ENCODE data around the gene SELENOH. TPM values are rescaled to one million over a fixed set of nuclear protein-coding genes. Genes with fewer than 3 reads are reported as not detected.

Gene SELENOH
- total and polyA plus RNA-seq, 2 of the 8 experiments (the other 6 are each of a cell fraction or from before 2014, with no cell fraction given) = 243 to 264 TPM

DNA sequence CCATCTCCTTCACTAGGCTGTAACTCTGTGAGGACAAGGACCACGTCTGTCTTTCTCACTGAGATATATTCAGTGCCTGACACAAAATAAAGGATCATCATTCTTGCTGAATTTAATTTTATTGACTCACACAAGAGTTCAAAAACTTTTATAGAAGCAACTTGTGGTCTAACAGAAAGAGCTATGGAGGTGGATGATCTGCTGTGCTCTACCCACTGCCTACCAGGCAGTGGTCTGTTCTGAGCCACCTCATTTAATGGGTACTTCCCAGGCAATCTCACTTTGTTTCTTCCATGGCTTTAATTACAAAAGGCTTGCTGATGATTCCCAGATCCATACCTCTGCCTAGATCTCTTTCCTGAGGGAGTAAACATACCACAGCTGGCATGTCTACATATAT is 5.6 kb downstream of the SELENOH start (continued):
- TF ChIP-seq, protein P1, sequence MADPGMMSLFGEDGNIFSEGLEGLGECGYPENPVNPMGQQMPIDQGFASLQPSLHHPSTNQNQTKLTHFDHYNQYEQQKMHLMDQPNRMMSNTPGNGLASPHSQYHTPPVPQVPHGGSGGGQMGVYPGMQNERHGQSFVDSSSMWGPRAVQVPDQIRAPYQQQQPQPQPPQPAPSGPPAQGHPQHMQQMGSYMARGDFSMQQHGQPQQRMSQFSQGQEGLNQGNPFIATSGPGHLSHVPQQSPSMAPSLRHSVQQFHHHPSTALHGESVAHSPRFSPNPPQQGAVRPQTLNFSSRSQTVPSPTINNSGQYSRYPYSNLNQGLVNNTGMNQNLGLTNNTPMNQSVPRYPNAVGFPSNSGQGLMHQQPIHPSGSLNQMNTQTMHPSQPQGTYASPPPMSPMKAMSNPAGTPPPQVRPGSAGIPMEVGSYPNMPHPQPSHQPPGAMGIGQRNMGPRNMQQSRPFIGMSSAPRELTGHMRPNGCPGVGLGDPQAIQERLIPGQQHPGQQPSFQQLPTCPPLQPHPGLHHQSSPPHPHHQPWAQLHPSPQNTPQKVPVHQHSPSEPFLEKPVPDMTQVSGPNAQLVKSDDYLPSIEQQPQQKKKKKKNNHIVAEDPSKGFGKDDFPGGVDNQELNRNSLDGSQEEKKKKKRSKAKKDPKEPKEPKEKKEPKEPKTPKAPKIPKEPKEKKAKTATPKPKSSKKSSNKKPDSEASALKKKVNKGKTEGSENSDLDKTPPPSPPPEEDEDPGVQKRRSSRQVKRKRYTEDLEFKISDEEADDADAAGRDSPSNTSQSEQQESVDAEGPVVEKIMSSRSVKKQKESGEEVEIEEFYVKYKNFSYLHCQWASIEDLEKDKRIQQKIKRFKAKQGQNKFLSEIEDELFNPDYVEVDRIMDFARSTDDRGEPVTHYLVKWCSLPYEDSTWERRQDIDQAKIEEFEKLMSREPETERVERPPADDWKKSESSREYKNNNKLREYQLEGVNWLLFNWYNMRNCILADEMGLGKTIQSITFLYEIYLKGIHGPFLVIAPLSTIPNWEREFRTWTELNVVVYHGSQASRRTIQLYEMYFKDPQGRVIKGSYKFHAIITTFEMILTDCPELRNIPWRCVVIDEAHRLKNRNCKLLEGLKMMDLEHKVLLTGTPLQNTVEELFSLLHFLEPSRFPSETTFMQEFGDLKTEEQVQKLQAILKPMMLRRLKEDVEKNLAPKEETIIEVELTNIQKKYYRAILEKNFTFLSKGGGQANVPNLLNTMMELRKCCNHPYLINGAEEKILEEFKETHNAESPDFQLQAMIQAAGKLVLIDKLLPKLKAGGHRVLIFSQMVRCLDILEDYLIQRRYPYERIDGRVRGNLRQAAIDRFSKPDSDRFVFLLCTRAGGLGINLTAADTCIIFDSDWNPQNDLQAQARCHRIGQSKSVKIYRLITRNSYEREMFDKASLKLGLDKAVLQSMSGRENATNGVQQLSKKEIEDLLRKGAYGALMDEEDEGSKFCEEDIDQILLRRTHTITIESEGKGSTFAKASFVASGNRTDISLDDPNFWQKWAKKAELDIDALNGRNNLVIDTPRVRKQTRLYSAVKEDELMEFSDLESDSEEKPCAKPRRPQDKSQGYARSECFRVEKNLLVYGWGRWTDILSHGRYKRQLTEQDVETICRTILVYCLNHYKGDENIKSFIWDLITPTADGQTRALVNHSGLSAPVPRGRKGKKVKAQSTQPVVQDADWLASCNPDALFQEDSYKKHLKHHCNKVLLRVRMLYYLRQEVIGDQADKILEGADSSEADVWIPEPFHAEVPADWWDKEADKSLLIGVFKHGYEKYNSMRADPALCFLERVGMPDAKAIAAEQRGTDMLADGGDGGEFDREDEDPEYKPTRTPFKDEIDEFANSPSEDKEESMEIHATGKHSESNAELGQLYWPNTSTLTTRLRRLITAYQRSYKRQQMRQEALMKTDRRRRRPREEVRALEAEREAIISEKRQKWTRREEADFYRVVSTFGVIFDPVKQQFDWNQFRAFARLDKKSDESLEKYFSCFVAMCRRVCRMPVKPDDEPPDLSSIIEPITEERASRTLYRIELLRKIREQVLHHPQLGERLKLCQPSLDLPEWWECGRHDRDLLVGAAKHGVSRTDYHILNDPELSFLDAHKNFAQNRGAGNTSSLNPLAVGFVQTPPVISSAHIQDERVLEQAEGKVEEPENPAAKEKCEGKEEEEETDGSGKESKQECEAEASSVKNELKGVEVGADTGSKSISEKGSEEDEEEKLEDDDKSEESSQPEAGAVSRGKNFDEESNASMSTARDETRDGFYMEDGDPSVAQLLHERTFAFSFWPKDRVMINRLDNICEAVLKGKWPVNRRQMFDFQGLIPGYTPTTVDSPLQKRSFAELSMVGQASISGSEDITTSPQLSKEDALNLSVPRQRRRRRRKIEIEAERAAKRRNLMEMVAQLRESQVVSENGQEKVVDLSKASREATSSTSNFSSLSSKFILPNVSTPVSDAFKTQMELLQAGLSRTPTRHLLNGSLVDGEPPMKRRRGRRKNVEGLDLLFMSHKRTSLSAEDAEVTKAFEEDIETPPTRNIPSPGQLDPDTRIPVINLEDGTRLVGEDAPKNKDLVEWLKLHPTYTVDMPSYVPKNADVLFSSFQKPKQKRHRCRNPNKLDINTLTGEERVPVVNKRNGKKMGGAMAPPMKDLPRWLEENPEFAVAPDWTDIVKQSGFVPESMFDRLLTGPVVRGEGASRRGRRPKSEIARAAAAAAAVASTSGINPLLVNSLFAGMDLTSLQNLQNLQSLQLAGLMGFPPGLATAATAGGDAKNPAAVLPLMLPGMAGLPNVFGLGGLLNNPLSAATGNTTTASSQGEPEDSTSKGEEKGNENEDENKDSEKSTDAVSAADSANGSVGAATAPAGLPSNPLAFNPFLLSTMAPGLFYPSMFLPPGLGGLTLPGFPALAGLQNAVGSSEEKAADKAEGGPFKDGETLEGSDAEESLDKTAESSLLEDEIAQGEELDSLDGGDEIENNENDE (IDR thresholded peaks at IDR 0.05; ENCODE audit: insufficient replicate concordance, low read length) = no peak
- TF ChIP-seq ASH2L (IDR thresholded peaks at IDR 0.05; ENCODE audit: low read length) (no peak), SAP30 (IDR thresholded peaks at IDR 0.05; ENCODE audit: insufficient read depth, insufficient replicate concordance, low read length) (no peak), CBX8 (IDR thresholded peaks at IDR 0.05; ENCODE audit: borderline replicate concordance, low read depth, low read length) (no peak), RXRA (IDR thresholded peaks at IDR 0.05; ENCODE audit: insufficient read depth, low read depth, low read length) (no peak), KDM1A (IDR thresholded peaks at IDR 0.05; ENCODE audit: borderline replicate concordance, low read length) (no peak), BCL11A (IDR thresholded peaks at IDR 0.05; ENCODE audit: low read depth in 2 of 2, low read length in 2 of 2) (no peak), SIX5 (IDR thresholded peaks at IDR 0.05; ENCODE audit: low read depth, low read length) (no peak), POLR2AphosphoS5 (IDR thresholded peaks at IDR 0.05; ENCODE audit: low read depth, low read length) (no peak), SP1 (IDR thresholded peaks at IDR 0.05; ENCODE audit: low read depth, low read length) (no peak), EGR1 (IDR thresholded peaks at IDR 0.05; ENCODE audit: borderline replicate concordance, low read depth, low read length) (no peak), CHD1 (IDR thresholded peaks at IDR 0.05; ENCODE audit: low read depth, low read length) (no peak)
